IPS-18a (cell line): Measurements from ENCODE around the gene FAM135A.

Experiments
- H3K27ac ChIP-seq: one replicate; pipeline ENCODE4 v1.5.1; 2013; ENCODE audit warnings: low read length
- H3K27me3 ChIP-seq: one replicate; pipeline ENCODE4 v1.6.1; 2013; ENCODE audit warnings: mild to moderate bottlenecking, low read length; ENCODE audit not compliant: control insufficient read depth, insufficient read depth
- H3K36me3 ChIP-seq: one replicate; pipeline ENCODE4 v1.6.1; 2013; ENCODE audit warnings: low read depth, low read length; ENCODE audit not compliant: control insufficient read depth
- H3K4me1 ChIP-seq: one replicate; pipeline ENCODE4 v1.6.1; 2013; ENCODE audit warnings: low read depth, low read length; ENCODE audit not compliant: control insufficient read depth
- H3K4me3 ChIP-seq: one replicate; pipeline ENCODE4 v1.5.1; 2013; ENCODE audit warnings: low read length
- H3K9ac ChIP-seq: one replicate; pipeline ENCODE4 v1.6.1; 2013; ENCODE audit warnings: mild to moderate bottlenecking, low read length, moderate library complexity
- H3K9me3 ChIP-seq: one replicate; pipeline ENCODE4 v1.6.1; 2013; ENCODE audit warnings: low read depth, low read length; ENCODE audit not compliant: control insufficient read depth

FAM135A gene

DNA sequence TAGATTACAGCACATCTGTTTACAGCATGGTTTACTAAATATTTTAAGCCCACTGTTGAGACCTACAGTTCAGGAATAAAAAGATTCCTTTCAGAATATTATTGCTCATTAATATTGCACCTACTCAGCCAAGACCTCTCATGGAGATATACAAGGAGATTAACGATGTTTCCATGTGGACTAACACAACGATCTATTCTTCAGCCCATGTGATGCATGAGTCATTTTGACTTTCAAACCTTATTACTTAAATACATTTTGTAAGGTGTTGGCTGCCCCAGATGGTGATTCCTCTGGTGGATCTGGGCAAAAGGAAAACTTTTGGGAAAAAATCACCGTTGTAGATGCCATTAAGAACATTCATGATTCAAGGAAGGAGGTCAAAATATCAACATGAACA, 105.4 kb downstream of the FAM135A start:
- H3K27me3 ChIP-seq: no peaks in the 10 kb centered on the region
- no peaks in the 10 kb centered on the region for H3K9me3 ChIP-seq
- H3K27ac ChIP-seq: no peak overlapping the region
- H3K4me1 ChIP-seq: no peaks in the 10 kb centered on the region
- peaks cover 3% of the 10 kb centered on the region for H3K36me3 ChIP-seq
- H3K4me3 ChIP-seq: no peak overlapping the region
- H3K9ac ChIP-seq: no peak overlapping the region

- Histone ChIP-seq H3K4me3 (no peak overlapping the region), H3K4me1 (no peaks in the 10 kb centered on the region), H3K36me3 (peaks cover 4% of the 10 kb centered on the region), H3K9ac (no peak overlapping the region), H3K27ac (no peak overlapping the region), H3K27me3 (no peaks in the 10 kb centered on the region), H3K9me3 (no peaks in the 10 kb centered on the region)
Observed at GRCh38 chr6:70520575-70520974, 107.3 kb downstream of the FAM135A start.

DNA sequence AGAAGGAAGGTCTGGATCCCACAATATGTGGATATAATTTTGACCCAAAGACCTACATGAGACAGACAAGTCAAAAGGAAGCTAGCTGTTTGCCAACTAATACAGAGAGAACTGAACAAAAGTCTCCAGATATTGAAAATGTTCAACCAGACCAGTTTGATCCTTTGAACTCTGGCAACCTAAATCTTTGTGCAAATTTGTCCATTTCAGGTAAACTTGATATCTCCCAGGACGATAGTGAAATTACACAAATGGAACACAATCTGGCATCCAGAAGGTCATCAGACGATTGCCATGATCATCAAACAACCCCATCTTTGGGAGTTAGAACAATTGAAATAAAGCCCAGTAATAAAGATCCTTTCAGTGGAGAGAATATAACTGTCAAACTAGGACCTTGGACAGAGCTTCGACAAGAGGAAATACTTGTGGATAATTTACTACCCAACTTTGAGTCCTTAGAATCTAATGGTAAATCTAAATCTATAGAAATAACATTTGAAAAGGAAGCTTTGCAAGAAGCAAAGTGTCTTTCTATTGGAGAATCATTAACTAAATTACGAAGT, 111.5 kb downstream of the FAM135A start:
- H3K36me3 ChIP-seq: peaks cover 21% of the 10 kb centered on the region
- no peak overlapping the region for H3K4me3 ChIP-seq
- no peaks in the 10 kb centered on the region for H3K9me3 ChIP-seq
- H3K27ac ChIP-seq: no peak overlapping the region
- H3K27me3 ChIP-seq: no peaks in the 10 kb centered on the region
- no peaks in the 10 kb centered on the region for H3K4me1 ChIP-seq
- H3K9ac ChIP-seq: no peak overlapping the region

GRCh38 chr6:70527071-70527737, 113.9 kb downstream of the FAM135A start:
- Histone ChIP-seq H3K4me3 (no peak overlapping the region), H3K9ac (no peak overlapping the region), H3K9me3 (no peaks in the 10 kb centered on the region), H3K36me3 (peaks cover 21% of the 10 kb centered on the region), H3K27me3 (no peaks in the 10 kb centered on the region), H3K4me1 (no peaks in the 10 kb centered on the region), H3K27ac (no peak overlapping the region)

- no peaks in the 10 kb centered on the region for H3K27me3 ChIP-seq
- no peaks in the 10 kb centered on the region for H3K9me3 ChIP-seq
- no peak overlapping the region for H3K27ac ChIP-seq
- no peak overlapping the region for H3K4me3 ChIP-seq
- peaks cover 21% of the 10 kb centered on the region for H3K36me3 ChIP-seq
- no peaks in the 10 kb centered on the region for H3K4me1 ChIP-seq
- no peak overlapping the region for H3K9ac ChIP-seq
Observed at GRCh38 chr6:70530023-70530422, 116.7 kb downstream of the FAM135A start.

DNA sequence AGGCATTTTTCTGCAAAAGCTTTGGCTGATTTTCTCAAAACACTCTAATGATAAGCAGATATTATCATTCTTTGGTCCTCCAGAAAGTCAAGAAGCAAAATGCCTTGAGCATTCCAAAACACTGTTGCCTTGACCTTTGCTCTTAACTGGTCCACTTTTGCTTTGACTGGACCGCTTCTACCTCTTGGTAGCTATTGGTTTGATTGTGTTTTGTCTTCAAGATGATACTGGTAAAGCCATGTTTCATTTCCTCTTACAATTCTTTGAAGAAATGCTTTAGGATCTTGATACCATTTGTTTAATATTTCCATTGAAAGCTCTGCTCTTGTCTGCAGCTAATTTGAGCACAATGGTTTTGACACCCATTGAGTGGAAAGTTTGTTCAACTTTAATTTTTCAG, 117.8 kb downstream of the FAM135A start:
- Histone ChIP-seq H3K27ac (no peak overlapping the region), H3K9me3 (no peaks in the 10 kb centered on the region), H3K27me3 (no peaks in the 10 kb centered on the region), H3K4me1 (no peaks in the 10 kb centered on the region), H3K4me3 (no peak overlapping the region), H3K9ac (no peak overlapping the region), H3K36me3 (peaks cover 11% of the 10 kb centered on the region)

DNA sequence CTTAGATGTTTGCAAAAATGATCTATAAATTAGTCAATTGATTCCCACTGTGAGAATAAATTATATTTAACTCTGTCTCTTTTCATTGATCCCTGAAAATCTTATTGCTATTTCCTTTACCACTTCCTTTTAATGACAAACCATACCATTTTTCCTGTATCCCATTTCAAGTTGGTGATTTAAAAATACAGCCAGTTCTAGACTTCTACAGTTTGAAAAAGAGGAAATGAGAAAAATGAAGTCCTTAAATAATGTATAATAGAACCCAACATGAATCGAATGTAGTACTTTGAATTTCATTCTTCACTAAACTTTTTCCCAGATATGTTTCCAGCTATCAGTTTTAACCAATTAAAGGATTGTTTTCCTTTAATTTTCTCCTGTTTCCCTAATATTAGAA, 124.0 kb downstream of the FAM135A start:
- Histone ChIP-seq H3K9me3 (no peaks in the 10 kb centered on the region), H3K4me1 (no peaks in the 10 kb centered on the region), H3K9ac (no peak overlapping the region), H3K36me3 (peaks cover 7% of the 10 kb centered on the region), H3K4me3 (no peak overlapping the region), H3K27me3 (no peaks in the 10 kb centered on the region), H3K27ac (no peak overlapping the region)

GRCh38 chr6:70538376-70538775, 125.1 kb downstream of the FAM135A start:
- H3K9me3 ChIP-seq: no peaks in the 10 kb centered on the region
- H3K4me3 ChIP-seq: no peak overlapping the region
- H3K27ac ChIP-seq: no peak overlapping the region
- H3K36me3 ChIP-seq: peaks cover 7% of the 10 kb centered on the region
- no peaks in the 10 kb centered on the region for H3K27me3 ChIP-seq
- H3K4me1 ChIP-seq: no peaks in the 10 kb centered on the region
- H3K9ac ChIP-seq: no peak overlapping the region

DNA sequence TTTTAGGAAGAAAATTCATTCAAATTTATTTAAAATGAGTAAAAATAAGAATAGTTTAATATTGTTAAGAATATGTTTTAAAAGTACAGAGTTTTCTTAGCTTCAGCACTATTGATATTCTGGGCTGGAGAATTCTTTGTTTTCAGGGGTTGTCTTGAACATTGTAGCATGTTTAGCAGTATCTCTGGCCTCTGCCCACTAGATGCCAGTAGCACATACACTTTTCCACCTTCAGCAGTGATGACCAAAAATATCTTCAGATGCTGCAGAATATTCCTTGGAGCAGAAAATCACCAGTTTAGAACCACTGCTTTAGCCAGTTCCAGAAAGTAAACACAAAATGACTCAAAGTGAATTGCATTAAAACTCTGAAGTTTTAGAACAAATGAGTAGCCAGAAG, 134.0 kb downstream of the FAM135A start:
- Histone ChIP-seq H3K9ac (no peak overlapping the region), H3K36me3 (no peaks in the 10 kb centered on the region), H3K9me3 (no peaks in the 10 kb centered on the region), H3K27me3 (no peaks in the 10 kb centered on the region), H3K4me3 (no peak overlapping the region), H3K27ac (no peak overlapping the region), H3K4me1 (peaks cover 21% of the 10 kb centered on the region)

GRCh38 chr6:70547905-70548304, 134.6 kb downstream of the FAM135A start:
- Histone ChIP-seq H3K4me3 (no peak overlapping the region), H3K4me1 (peaks cover 21% of the 10 kb centered on the region), H3K9ac (no peak overlapping the region), H3K9me3 (no peaks in the 10 kb centered on the region), H3K27ac (no peak overlapping the region), H3K27me3 (no peaks in the 10 kb centered on the region), H3K36me3 (no peaks in the 10 kb centered on the region)

DNA sequence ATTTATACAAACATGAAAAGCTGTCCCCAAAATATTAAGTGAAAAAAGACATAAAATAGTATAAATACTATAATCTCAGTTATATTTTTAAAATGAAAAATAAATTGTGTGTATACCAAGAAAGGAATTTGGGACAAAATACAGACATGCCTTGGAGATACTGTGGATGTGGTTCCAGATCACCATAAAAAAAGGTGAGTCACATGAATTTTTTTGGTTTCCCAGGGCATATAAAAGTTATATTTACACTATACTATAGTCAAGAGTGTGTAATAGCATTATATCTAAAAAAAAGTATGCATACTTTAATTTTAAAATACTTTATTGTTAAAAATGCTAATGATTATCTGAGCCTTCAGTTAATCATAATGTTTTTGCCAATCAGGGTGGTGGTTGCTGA, 136.0 kb downstream of the FAM135A start:
- Histone ChIP-seq H3K36me3 (no peaks in the 10 kb centered on the region), H3K4me3 (no peak overlapping the region), H3K27me3 (no peaks in the 10 kb centered on the region), H3K9me3 (no peaks in the 10 kb centered on the region), H3K27ac (no peak overlapping the region), H3K9ac (no peak overlapping the region), H3K4me1 (peaks cover 21% of the 10 kb centered on the region)

DNA sequence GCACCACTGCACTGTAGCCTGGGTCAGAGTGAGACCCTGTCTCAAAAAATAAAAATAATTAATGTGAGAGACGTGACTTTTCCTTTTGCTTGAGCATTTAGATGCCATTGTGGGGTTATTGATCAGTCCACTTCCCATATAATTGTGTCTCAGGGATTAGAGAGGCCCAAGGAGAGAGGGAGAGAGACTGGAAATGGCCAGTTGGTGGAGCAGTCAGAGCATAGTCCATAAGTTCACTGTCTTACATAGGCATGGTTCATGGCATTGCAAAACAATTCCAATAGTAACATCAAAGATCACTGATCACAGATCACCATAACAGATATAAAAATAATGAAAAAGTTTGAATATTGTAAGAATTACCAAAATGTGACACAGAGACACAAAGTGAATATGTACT, 138.3 kb downstream of the FAM135A start:
- Histone ChIP-seq H3K9me3 (no peaks in the 10 kb centered on the region), H3K36me3 (no peaks in the 10 kb centered on the region), H3K27ac (no peak overlapping the region), H3K9ac (no peak overlapping the region), H3K4me1 (peaks cover 17% of the 10 kb centered on the region), H3K27me3 (no peaks in the 10 kb centered on the region), H3K4me3 (no peak overlapping the region)
